Astrocyte of the cerebellum (primary cell): ENCODE measurements around the gene RNASET2.

Experiments used
- DNase-seq: peaks from one replicate; pipeline ENCODE4 v3.0.0-alpha.2; 2011; ENCODE audit warnings: low read depth
- H3K4me3 ChIP-seq: 2 replicates; pipeline ENCODE4 v1.5.1; 2011; ENCODE audit warnings: mild to moderate bottlenecking, low read depth, low read length, moderate library complexity
- in situ Hi-C: cut with HindIII; loops from 2 replicates; pipeline ENCODE4 v1.10.0; 2017; ENCODE audit warnings: low sequenced_read_pairs
- TF ChIP-seq, protein P1 (sequence below): IDR thresholded peaks from 2 replicates; pipeline ENCODE4 v1.5.1; 2012; ENCODE audit warnings: low read length, low read depth, moderate library complexity, mild to moderate bottlenecking; ENCODE audit errors: missing control alignments

Gene RNASET2

DNA sequence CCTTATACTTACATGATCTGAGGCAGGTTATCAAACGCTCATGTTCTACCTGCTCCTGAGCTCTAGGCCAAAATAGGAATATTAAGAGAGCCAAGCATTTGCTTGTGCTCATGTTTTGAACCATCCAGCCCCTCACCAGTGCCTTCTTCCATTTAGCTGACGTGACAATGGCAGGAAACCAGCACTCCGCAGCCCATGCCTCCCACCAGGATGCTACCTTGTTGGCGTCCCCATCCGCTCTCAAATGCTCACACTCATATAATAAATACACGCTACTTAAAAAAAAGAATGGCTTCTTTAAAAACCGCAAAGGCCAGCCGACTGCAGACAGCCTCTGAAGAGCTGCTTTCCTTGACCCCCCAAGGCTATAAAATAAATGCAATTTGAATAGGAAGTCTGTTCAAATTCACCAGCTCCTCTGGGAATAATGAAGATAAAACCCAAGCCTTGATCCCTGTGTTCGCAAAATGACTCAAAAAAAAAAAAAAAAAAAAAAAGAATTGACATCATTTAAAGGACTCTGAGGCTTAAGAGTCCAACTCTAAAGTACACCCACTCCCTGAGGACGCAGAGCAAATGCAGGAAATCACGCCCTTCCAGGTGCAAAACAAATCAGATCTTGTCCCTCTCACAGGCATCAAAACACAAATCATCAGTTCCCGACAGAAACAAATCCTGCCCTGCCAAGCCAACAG lies 29.0 kb downstream of the RNASET2 start:
- DNase-seq, result no peak
- no peak overlapping the region for H3K4me3 ChIP-seq
- TF ChIP-seq, protein P1, sequence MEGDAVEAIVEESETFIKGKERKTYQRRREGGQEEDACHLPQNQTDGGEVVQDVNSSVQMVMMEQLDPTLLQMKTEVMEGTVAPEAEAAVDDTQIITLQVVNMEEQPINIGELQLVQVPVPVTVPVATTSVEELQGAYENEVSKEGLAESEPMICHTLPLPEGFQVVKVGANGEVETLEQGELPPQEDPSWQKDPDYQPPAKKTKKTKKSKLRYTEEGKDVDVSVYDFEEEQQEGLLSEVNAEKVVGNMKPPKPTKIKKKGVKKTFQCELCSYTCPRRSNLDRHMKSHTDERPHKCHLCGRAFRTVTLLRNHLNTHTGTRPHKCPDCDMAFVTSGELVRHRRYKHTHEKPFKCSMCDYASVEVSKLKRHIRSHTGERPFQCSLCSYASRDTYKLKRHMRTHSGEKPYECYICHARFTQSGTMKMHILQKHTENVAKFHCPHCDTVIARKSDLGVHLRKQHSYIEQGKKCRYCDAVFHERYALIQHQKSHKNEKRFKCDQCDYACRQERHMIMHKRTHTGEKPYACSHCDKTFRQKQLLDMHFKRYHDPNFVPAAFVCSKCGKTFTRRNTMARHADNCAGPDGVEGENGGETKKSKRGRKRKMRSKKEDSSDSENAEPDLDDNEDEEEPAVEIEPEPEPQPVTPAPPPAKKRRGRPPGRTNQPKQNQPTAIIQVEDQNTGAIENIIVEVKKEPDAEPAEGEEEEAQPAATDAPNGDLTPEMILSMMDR, result no peak
- in situ Hi-C loops, result no loop called here

DNA sequence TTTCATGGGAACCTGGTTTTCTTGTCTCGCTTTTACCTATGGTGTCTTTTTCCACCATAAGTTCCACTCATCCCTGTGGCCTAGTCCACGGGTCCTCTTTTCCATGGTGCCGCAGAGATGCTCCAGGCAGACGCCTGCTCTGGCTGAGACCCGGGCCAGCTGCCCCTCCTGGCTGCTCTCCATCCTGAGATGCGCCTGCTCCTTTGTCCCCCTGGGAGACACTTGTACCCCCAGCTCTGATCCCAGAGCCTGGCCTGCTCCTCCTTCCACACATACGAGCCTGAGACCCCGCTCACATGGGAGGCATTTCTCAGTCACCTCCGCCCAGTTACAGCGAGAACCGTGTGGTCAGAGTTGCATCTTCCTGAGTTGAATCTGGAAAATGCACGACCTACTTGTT lies 29.6 kb downstream of the RNASET2 start:
- no peak for DNase-seq
- TF ChIP-seq, protein P1, result no peak
- in situ Hi-C loops, result no loop called here
- H3K4me3 ChIP-seq, result no peak overlapping the region

DNA sequence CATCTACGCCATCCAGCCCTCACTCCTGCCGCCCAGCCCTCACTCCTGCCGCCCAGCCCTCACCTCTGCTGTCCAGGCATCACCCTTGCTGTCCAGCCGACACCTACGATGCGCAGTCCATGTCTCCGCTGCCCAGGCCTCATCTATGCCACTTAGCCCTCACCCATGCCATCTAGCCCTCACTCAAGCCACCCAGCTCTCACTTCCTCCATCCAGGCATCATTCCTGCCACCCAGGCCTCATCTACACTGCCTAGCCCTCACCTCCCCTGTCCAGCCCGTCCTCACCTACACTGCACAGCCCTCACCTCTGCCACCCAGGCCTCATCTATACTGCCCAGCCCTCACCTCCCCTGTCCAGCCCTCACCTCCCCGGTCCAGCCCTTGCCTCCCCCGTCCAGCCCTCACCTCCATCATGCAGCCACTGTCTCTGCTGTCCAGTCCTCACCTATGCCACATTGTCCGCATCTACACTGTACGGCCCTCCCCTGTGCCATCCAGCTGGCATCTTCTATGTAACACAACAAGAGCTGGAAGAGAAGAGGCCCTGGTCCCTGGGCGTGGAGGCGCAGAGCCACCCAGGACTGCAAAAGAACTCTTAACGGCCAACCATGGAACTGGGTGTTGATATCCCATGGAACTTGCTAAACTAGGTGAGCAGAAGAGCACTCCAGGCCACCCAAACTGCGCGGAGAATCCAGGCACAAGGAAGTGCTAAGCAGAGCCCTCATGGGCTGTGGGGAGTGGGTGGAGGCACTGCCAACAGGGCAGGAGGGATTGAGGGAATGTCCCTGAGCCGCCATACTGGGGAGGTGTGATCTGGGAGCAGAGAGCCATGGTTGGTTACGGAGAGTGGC lies 31.0 kb downstream of the RNASET2 start:
- TF ChIP-seq, protein P1, result no peak
- in situ Hi-C loops, result no loop called here
- no peak overlapping the region for H3K4me3 ChIP-seq
- no peak for DNase-seq

GRCh38 chr6:166924531-166924930 lies 31.8 kb downstream of the RNASET2 start:
- TF ChIP-seq, protein P1, result no peak
- in situ Hi-C loops, result no loop called here
- no peak for DNase-seq
- H3K4me3 ChIP-seq, result no peak overlapping the region

GRCh38 chr6:166922937-166923336 lies 33.4 kb downstream of the RNASET2 start:
- in situ Hi-C loops, result no loop called here
- no peak for DNase-seq
- H3K4me3 ChIP-seq, result no peak overlapping the region
- TF ChIP-seq, protein P1, result no peak

- in situ Hi-C loops, result no loop called here
- DNase-seq, result no peak
- TF ChIP-seq, protein P1, result no peak
Observed at GRCh38 chr6:166921570-166921969, 34.8 kb downstream of the RNASET2 start.

More at GRCh38 chr6:166921570-166921969, 34.8 kb downstream of the RNASET2 start:
- no peak overlapping the region for H3K4me3 ChIP-seq
